AG04449 (cell line): Measurements from ENCODE around the gene RFC2.

ENCODE experiments used
- CTCF ChIA-PET: fragments of 350-600 bp; formaldehyde crosslinking; extraction: SDS; loops from one replicate; lab custom pipeline; 2021; ENCODE audit warnings: antibody characterized with exemption; lab: Yijun Ruan, JAX
- POLR2A ChIA-PET: fragments of 400-600, 350-600 bp; formaldehyde crosslinking; extraction: SDS; loops from one replicate; lab custom pipeline; 2020; ENCODE audit warnings: antibody characterized with exemption, inconsistent platforms; lab: Yijun Ruan, JAX
- DNase-seq: peaks from one replicate; pipeline ENCODE4 v3.0.0-alpha.2; 2010; ENCODE audit warnings: low read depth, low spot score
- H3K4me3 ChIP-seq: 2 replicates; pipeline ENCODE4 v1.5.1; 2011; ENCODE audit warnings: low read depth, mild to moderate bottlenecking, control low read depth, low read length
- TF ChIP-seq, protein P1 (sequence below): IDR thresholded peaks from one replicate; pipeline ENCODE4 v1.5.1; 2011; ENCODE audit warnings: mild to moderate bottlenecking, moderate library complexity, low read length, control low read depth, inconsistent platforms; ENCODE audit not compliant: insufficient read depth; ENCODE audit errors: missing control alignments

The RFC2 gene

DNA sequence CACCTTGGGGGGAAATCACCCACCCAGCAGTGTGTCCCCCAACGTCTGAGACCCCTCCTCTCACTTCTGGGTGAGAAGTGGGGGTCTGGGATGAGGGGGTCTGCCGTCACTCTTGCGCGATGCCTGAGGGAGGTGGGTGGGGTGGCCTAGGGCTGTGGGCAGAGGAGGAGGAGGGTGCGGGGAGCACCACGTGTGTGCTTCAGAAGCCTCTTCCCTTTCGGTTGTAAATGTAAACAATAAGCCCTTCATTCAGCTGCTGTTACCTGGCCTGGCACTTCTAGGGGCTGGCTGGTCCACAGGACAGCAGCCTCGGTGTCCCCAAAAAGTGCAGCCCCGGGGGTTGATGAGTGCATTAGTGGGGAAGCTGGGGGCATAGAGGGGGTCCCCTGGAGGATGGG, 36.4 kb upstream of the RFC2 start:
- POLR2A ChIA-PET, result interaction anchor here (0.6 kb wide), 1 partner anchor 14 kb away, joined by 3 read pairs; no protein-coding TSS in a partner anchor
- TF ChIP-seq, protein P1, sequence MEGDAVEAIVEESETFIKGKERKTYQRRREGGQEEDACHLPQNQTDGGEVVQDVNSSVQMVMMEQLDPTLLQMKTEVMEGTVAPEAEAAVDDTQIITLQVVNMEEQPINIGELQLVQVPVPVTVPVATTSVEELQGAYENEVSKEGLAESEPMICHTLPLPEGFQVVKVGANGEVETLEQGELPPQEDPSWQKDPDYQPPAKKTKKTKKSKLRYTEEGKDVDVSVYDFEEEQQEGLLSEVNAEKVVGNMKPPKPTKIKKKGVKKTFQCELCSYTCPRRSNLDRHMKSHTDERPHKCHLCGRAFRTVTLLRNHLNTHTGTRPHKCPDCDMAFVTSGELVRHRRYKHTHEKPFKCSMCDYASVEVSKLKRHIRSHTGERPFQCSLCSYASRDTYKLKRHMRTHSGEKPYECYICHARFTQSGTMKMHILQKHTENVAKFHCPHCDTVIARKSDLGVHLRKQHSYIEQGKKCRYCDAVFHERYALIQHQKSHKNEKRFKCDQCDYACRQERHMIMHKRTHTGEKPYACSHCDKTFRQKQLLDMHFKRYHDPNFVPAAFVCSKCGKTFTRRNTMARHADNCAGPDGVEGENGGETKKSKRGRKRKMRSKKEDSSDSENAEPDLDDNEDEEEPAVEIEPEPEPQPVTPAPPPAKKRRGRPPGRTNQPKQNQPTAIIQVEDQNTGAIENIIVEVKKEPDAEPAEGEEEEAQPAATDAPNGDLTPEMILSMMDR, result no peak
- CTCF ChIA-PET, result interaction anchor here (0.9 to 3.2 kb wide), 5 partner anchors 9 to 111 kb away, joined by 3 to 17 read pairs (median 3); no protein-coding TSS in a partner anchor

DNA sequence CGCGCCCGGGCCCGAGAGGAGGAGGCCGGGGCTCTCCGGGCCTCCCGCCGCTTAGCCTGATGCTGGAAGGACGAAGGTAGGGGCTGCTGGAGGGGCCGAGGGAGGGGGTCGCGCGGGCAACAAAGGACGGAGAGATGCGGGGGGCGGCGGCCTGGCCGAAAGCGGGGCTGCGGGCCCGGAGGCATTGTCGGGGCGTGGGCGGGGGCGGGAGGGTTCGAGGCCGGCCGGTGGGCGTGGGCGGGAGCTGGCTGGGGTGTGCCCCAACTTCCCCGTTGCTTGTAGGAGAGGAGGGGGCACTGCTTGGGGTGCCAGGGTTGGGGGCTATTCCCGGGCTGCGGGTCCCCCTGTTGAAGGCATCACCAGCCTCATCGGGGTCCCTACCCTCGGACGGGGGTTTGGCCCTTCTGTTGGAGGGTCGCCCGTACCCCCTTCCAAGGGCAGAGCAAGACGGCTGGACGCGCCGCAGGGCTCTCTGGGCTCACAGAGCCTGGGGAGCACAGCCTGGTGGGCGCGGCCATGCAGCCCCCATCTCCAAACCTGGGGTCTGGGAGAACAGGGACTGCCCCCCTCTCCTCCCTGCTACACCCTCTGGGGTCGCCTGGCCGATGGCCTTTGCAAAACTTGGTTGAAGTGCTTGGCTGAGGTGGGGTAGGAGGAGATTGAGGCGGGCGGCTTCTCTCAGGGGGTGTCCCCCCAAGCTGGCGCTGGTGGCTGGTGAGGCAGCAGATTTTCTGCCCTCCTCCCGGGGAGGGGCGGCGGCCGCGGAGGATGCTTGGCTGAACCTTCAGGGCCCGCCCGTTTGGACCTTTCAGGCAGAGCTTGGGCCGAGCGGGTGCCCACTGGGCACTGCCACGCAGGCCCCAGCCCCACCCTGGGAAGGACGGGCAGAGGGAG, 35.7 kb upstream of the RFC2 start:
- CTCF ChIA-PET, result interaction anchor here (0.9 to 3.2 kb wide), 5 partner anchors 10 to 111 kb away, joined by 3 to 17 read pairs (median 3); no protein-coding TSS in a partner anchor
- no peak for DNase-seq
- TF ChIP-seq, protein P1, result no peak
- POLR2A ChIA-PET, result interaction anchor here (0.6 to 2.1 kb wide), 2 partner anchors 10 to 15 kb away, joined by 3 to 8 read pairs; no protein-coding TSS in a partner anchor
- peak overlapping the region; percentile 81 for H3K4me3 ChIP-seq

More for the DNA sequence above, 36.4 kb upstream of the RFC2 start:
- peak overlapping the region; percentile 81 for H3K4me3 ChIP-seq
- DNase-seq, result no peak

DNA sequence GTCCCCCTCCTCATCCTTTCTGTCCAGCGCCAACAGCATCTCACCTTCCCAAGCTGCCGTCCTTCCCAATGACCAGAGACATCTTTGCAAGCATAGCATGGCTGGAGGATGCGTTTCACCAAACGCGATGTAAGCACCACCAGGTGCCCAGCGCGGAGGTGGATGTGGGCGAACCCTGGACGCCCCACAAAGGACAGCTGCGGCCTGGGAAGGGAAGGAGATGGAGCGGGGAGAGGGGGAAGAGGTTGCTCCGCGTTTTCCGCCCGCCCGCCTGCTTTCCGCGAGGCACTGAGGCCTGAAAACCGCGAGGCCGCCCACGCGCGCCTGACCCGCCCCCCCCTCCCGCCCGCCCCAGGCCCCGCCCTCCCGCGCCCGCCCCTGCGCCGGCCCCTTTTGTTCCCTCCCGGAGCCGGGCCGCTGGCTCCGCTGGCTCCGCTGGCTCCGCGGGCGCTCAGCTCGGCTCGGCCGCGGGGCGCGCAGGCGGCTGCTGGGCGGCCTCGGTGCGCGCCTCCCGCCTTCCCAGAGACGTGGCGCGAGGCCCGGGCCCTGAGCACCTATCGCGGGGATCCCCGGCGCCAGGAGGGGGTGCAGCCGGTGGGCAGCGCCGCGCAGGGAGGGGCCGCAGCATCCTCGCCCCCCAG, 34.9 kb upstream of the RFC2 start, which contains the start of gene CLIP2:
TSS of gene CLIP2 (plus strand) at position 390 of the 641 bp plus-strand sequence. CDS start 28,140 bp downstream, outside the sequence.
- DNase-seq, result no peak
- peak within 1 kb of the TSS; percentile 81 for H3K4me3 ChIP-seq
- POLR2A ChIA-PET, result interaction anchor here (2.1 kb wide), 1 partner anchor 9 kb away, joined by 8 read pairs; no protein-coding TSS in a partner anchor
- CTCF ChIA-PET, result interaction anchor here (0.8 to 1.8 kb wide), 4 partner anchors 9 to 221 kb away, joined by 3 to 5 read pairs (median 4); no protein-coding TSS in a partner anchor
- TF ChIP-seq, protein P1, result no peak

DNA sequence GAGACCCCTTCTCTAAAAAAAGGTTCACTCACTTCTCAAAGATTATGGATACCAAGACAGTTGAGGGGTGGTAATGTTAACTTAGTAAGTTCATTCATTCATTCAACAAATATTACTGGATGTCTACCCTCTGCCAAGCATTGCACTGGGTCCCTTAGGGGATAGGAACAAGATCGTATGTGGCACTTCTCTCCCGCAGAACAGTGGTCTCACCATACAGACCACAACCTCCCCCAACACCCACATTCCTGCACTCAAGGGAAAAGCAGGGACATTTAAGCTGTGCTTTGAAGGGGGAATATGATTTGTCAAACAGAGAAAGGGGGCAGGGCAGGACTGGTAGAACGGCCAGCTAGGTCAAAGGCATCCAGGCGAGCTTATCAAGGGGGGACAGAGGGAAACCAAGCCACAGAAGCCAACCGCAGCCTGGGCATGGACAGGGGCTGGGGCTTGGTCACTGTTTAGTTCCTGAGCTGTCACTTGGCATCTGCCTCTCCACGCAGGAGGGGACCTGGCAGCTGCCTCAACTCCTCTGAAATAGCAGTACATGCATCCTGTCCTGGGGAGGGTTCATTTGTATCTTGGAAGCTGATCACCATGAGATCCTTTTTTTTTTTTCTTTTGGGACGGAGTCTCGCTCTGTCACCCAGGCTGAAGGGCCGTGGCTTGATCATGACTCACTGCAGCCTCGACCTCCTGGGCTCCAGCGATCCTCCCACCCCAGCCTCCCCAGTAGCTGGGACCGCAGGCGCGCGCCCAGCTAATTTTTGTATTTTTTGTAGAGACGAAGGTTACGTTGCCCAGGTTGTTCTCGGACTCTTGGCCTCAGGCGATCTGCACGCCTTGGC, 34.1 kb upstream of the RFC2 start:
- POLR2A ChIA-PET, result interaction anchor here (2.1 kb wide), 1 partner anchor 8 kb away, joined by 8 read pairs; no protein-coding TSS in a partner anchor
- DNase-seq, result no peak
- CTCF ChIA-PET, result interaction anchor here (0.7 to 1.8 kb wide), 6 partner anchors 9 to 220 kb away, joined by 3 to 5 read pairs (median 4); no protein-coding TSS in a partner anchor
- TF ChIP-seq, protein P1, result no peak
- H3K4me3 ChIP-seq, result peak overlapping the region; percentile 58; the same call in 1 of the 2 replicates

DNA sequence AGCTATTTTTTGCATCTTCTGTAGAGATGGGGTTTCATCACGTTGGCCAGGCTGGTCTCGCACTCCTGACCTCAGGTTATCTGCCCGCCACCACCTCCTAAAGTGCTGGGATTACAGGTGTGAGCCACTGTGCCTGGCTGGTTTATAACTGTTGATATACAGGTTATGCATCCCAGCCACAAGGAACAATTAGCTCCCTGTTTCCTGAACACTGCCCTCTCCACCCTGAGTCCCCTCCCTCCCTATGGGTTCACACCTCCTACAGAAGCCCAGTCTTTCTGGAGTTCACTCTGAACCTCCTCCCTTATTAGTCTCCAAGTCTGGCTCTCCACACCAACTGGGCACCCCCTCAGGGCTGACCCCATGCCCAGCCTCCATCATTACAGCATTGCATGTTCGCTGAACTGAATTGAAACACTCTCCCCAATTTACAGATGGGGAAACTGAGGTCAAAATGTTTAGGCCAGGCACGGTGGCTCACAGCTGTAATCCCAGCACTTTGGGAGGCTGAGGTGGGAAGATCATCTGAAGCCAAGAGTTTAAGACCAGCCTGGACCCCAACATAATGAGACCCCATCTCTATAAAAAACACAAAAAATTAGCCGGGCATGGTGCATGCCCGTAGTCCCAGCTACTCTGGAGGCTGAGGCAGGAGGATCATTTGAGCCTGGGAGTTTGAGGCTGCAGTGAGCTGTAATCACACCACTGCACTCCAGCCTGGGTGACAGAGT, 33.3 kb upstream of the RFC2 start:
- no peak for DNase-seq

More for the DNA sequence above, 33.3 kb upstream of the RFC2 start:
- ChIA-PET POLR2A (interaction anchor here (2.1 kb wide), 1 partner anchor 8 kb away, joined by 8 read pairs; no protein-coding TSS in a partner anchor), CTCF (interaction anchor here (1.0 to 1.8 kb wide), 6 partner anchors 8 to 219 kb away, joined by 3 to 6 read pairs (median 4); no protein-coding TSS in a partner anchor)
- TF ChIP-seq, protein P1, result no peak
- H3K4me3 ChIP-seq, result no peak overlapping the region
